GM19463 (cell line): ENCODE results near the gene MYBL2.
"Not testable (repeated sequence)": the region's sequence is repeated elsewhere in the genome, so short reads cannot be mapped to it uniquely, and the experiment has no call there.

ENCODE experiments used
- ATAC-seq: cut with Tn5 transposase; IDR thresholded peaks from one replicate; pipeline ENCODE4 v1.9.1; 2021; ENCODE audit warnings: mild to moderate bottlenecking, moderate library complexity; ENCODE audit not compliant: unreplicated experiment

The MYBL2 gene

DNA sequence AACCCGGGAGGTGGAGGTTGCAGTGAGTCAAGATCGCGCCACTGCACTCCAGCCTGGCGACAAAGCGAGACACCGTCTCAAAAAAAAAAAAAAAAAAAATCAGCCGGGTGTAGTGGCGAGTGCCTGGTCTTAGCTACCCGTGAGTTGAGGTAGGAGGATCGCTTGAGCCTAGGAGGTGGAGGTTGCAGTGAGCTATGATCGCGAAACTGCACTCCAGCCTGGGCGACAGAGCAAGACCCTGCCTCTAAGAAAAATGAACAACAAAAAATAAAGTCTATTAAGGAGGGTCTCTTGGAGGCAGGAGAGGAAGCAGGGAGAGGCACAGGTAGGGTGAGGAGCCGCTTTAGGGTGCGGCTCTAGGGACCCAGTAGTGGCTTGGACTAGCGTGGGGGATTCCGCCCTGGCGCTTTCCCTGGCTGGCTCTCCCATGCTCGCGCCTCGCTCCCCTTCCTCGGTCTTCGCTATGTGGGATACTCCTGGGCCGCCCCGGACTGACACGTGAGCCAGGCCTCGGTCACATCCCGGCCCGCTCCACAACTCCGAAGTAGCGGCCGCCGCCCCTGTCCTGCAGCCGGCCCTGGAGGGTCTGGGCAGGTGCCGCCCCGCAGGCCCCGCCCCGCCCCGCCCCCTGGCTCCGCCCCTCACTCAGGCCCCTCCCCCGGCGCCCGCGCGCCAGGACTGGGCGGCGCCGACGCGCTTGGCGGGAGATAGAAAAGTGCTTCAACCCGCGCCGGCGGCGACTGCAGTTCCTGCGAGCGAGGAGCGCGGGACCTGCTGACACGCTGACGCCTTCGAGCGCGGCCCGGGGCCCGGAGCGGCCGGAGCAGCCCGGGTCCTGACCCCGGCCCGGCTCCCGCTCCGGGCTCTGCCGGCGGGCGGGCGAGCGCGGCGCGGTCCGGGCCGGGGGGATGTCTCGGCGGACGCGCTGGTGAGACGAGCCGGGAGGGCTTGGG is at the start of gene MYBL2:
Gene MYBL2 (plus strand): TSS at position 739 of the 953 bp plus-strand sequence. CDS start 170 bp downstream, at position 909.
- peak; percentile 75 for ATAC-seq

- ATAC-seq: no peak
Measured at GRCh38 chr20:43631598-43631997, 35.3 kb upstream of the MYBL2 start.

DNA sequence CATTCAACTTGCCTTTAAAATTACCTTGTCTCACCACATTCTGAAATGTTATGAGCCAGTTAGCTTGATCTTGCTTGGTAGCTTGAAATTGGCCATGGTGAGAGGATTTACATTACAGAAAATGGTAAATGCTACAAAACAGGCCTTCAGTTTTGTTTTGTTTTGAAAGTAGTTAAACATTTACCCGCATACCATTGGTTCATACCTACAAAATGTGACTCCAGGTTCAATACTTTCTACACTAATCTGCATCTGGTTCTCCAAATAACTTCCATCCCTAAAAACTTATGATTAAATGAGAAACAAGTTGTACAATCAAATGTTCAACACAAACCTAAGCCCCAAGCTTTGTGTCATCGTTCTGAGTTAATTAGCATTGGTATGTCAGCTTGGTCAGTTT is 30.5 kb upstream of the MYBL2 start:
- no peak for ATAC-seq

GRCh38 chr20:43642548-43642947 is 24.4 kb upstream of the MYBL2 start:
- ATAC-seq: no peak

DNA sequence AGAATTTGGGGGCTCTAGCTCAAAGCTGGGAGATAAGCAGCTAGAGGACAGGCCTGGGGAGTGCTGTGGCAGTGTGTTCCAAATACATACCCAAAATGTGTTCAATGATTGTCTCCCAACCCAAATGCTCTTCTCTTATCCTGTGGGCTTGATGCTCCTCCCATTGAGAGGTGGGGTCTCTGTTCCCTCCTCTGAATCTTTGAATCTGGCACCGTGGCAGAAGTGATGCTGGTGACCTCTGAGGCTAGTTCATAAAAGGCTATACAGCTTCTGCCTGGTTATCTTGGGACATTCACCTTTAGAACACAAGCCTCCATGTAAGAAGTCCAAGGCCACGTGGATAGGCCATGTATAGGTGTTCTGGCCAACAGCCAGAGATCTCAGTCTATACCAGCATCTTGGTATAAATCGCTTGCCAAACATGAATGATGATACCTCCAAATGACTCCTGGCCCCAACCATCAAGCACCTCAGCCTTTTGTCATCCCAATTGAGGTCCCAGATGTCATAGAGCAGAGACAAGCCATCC is 15.9 kb upstream of the MYBL2 start:
- ATAC-seq: no peak

- ATAC-seq: not testable (repeated sequence)
Measured at GRCh38 chr20:43651650-43652184, 15.2 kb upstream of the MYBL2 start.

GRCh38 chr20:43653966-43654365 is 12.9 kb upstream of the MYBL2 start:
- no peak for ATAC-seq

- not testable (repeated sequence) for ATAC-seq
Measured at GRCh38 chr20:43655176-43655575, 11.7 kb upstream of the MYBL2 start.

DNA sequence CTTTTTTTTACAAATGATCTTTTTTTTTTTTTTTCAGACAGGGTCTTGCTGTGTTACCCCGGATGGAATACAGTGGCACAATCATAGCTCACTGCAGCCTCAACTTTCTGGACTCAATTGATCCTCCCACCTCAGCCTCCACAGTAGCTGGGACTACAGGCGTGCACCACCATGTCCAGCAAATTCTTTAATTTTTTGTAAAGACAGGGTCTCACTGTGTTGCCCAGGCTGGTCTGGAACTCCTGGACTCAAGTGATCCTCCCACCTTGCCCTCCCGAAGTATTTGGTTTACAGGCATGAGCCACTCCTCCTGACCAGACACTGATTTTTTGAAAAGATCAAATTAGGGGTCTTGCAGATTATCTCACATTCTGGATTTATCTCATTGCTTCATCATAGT is 11.0 kb upstream of the MYBL2 start:
- no peak for ATAC-seq

DNA sequence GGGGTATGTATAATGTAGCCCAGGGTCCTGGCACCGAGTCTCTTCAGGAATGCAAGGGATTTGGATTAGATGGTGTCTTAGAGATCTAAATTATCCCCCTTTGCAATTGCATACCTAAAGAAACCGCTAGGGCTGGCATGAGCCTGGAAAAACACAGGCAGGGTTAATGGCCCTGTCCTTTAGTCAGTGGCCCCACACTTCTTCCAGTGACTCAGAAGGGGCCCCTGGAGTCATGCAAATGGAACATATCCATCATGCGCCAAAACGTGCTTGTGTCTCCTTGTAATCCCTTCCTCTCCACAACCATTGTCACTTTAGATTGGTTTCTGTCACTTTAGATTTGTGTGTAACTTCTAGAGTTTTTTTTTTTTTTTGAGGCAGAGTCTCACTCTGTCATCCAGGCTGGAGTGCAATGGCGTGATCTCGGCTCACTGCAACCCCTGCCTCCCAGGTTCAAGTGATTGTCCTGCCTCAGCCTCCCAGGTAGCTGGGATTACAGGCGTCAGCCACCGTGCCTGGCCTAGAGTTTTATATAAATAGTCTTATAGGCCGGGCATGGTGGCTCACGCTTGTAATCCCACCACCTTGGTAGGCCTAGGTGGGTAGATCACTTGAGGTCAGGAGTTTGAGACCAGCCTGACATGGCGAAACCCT is 8.7 kb upstream of the MYBL2 start:
- ATAC-seq: no peak

DNA sequence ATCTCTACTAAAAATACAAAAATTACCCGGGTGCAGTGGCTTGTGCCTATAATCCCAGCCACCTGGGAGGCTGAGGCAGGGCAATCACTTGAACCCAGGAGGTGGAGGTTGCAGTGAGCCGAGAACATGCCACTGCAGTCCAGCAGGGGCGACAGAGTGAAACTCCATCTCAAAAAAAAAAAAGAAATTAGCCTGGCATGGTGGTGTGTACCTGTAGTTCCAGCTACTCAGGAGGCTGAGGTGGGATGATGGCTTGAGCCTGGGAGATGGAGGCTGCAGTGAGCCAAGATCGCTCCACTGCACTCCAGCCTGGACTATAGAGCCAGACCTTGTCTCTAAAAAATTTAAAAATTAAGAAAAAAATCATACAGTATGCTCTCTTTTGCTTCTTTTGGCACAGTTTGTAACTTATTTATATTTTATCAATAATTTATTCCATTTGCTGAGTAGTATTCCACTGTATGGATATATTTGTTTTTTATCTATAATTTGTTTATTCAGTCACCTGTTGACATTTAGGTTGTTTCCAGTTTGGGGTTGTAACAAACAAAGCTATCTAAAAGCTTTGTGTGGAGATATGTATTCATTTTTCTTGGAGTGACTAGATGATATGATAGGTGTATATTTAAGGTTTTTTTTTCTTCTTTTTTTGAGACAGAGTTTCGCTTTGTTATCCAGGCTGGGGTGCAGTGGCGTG is 8.0 kb upstream of the MYBL2 start:
- no peak for ATAC-seq

- ATAC-seq: no peak
Measured at GRCh38 chr20:43662943-43663655, 3.8 kb upstream of the MYBL2 start.

DNA sequence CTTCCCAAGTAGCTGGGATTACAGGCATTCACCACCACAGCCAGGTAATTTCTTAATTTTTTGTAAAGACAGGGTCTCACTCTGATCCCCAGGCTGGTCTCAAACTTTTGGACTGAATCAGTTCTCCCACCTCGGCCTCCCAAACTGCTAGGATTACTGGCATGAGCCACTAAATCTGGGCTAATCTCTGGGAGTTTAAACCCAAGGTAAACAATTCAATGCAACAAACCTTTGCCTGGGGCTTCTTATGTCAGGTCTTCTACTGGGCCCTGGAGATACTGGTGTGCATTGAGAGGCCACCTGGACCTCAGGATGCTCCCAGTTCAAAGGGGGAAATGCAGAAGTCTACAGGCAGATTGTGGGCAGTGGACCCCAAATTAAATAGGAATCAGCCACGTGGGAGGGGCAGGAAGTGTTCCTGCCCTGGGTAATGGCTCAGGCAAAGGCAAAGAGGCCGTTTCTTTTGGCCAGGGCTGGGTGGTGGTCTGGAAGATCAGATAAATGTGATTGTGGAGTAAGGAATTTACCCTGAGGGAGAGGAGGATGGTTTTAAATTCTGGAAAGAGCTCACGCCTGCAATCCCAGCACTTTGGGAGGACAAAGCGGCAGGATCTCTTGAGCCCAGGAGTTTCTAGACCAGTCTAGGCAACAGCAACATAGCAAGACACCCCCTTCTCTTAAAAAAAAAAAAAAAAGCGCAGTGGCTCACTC is 1.3 kb upstream of the MYBL2 start:
- ATAC-seq: no peak

GRCh38 chr20:43667341-43668132 is 623 bp downstream of the MYBL2 start:
- peak; percentile 25 for ATAC-seq

DNA sequence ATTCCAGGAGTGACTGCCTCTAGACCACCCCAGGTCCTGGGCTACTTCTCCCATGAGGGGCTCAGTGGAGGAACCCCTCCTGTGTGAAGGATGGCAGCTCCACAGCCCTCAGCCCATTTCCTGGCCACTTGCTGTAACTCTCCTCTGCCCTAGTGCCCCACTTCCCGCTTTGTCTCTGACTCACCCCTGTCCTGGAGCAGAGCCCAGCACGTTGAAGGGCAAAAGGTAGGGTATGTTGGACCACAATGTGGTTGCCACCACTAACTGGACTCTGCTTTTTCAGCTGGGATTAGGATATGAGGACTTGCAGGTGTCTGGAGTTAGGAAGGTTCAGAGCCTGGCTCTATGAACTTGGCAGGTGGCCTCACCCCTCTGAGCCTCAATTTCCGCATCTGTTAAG is 2.4 kb downstream of the MYBL2 start:
- no peak for ATAC-seq

GRCh38 chr20:43670423-43670822 is 3.5 kb downstream of the MYBL2 start:
- ATAC-seq: no peak

GRCh38 chr20:43676368-43676767 is 9.5 kb downstream of the MYBL2 start:
- ATAC-seq: no peak

- ATAC-seq: no peak
Measured at GRCh38 chr20:43680981-43681380, 14.1 kb downstream of the MYBL2 start.

- ATAC-seq: peak; percentile 21
Measured at GRCh38 chr20:43681468-43681942, 14.6 kb downstream of the MYBL2 start.
